ENCODE data around the gene KLK3. TPM values are rescaled to one million over a fixed set of nuclear protein-coding genes. Genes with fewer than 3 reads are reported as not detected.
"Not testable (repeated sequence)": the region's sequence is repeated elsewhere in the genome, so short reads cannot be mapped to it uniquely, and the experiment has no call there.

KLK3 gene
- total RNA-seq, result not detected in 2 replicates

GRCh38 chr19:50854636-50855410 lies at the start of gene KLK3:
Gene KLK3 (plus strand): TSS chr19:50854915. CDS start chr19:50854956, 41 bp downstream.
- no peak within 1 kb of the TSS for H3K4me3 ChIP-seq (ENCODE audit: low read depth, low read length)
- H3K36me3 ChIP-seq (ENCODE audit: control insufficient read depth, insufficient read depth, low read length), result no peaks in the 10 kb centered on the region
- H3K27me3 ChIP-seq (ENCODE audit: control insufficient read depth, insufficient read depth, low read length), result no peaks in the 10 kb centered on the region
- no peak for TF ChIP-seq CTCF (IDR thresholded peaks at IDR 0.05; ENCODE audit: insufficient read depth, low read length, poor library complexity, severe bottlenecking)
- no peak for DNase-seq (ENCODE audit: low read depth)

GRCh38 chr19:50808856-50809255 lies 45.9 kb upstream of the KLK3 start:
- no peak for DNase-seq (ENCODE audit: low read depth)
- no peak overlapping the region for H3K4me3 ChIP-seq (ENCODE audit: low read depth, low read length)
- TF ChIP-seq CTCF (IDR thresholded peaks at IDR 0.05; ENCODE audit: insufficient read depth, low read length, poor library complexity, severe bottlenecking), result no peak
- H3K27me3 ChIP-seq (ENCODE audit: control insufficient read depth, insufficient read depth, low read length), result no peaks in the 10 kb centered on the region
- no peaks in the 10 kb centered on the region for H3K36me3 ChIP-seq (ENCODE audit: control insufficient read depth, insufficient read depth, low read length)

- not testable (repeated sequence) for H3K27me3 ChIP-seq (ENCODE audit: control insufficient read depth, insufficient read depth, low read length); H3K36me3 ChIP-seq (ENCODE audit: control insufficient read depth, insufficient read depth, low read length); DNase-seq (ENCODE audit: low read depth); H3K4me3 ChIP-seq (ENCODE audit: low read depth, low read length)
Measured at GRCh38 chr19:50811622-50812238, 43.0 kb upstream of the KLK3 start.

- Histone ChIP-seq H3K27me3 (ENCODE audit: control insufficient read depth, insufficient read depth, low read length) (peaks cover 5% of the 10 kb centered on the region), H3K4me3 (ENCODE audit: low read depth, low read length) (no peak overlapping the region), H3K36me3 (ENCODE audit: control insufficient read depth, insufficient read depth, low read length) (no peaks in the 10 kb centered on the region)
- DNase-seq (ENCODE audit: low read depth), result no peak
- TF ChIP-seq CTCF (IDR thresholded peaks at IDR 0.05; ENCODE audit: insufficient read depth, low read length, poor library complexity, severe bottlenecking), result no peak
Measured at GRCh38 chr19:50812474-50812873, 42.2 kb upstream of the KLK3 start.

GRCh38 chr19:50814883-50815282 lies 39.8 kb upstream of the KLK3 start:
- TF ChIP-seq CTCF (IDR thresholded peaks at IDR 0.05; ENCODE audit: insufficient read depth, low read length, poor library complexity, severe bottlenecking), result no peak
- no peak for DNase-seq (ENCODE audit: low read depth)
- no peak overlapping the region for H3K4me3 ChIP-seq (ENCODE audit: low read depth, low read length)
- peaks cover 28% of the 10 kb centered on the region for H3K27me3 ChIP-seq (ENCODE audit: control insufficient read depth, insufficient read depth, low read length)
- no peaks in the 10 kb centered on the region for H3K36me3 ChIP-seq (ENCODE audit: control insufficient read depth, insufficient read depth, low read length)

- no peak for TF ChIP-seq CTCF (IDR thresholded peaks at IDR 0.05; ENCODE audit: insufficient read depth, low read length, poor library complexity, severe bottlenecking)
- no peaks in the 10 kb centered on the region for H3K36me3 ChIP-seq (ENCODE audit: control insufficient read depth, insufficient read depth, low read length)
- peaks cover 32% of the 10 kb centered on the region for H3K27me3 ChIP-seq (ENCODE audit: control insufficient read depth, insufficient read depth, low read length)
- no peak for DNase-seq (ENCODE audit: low read depth)
- no peak overlapping the region for H3K4me3 ChIP-seq (ENCODE audit: low read depth, low read length)
Measured at GRCh38 chr19:50815439-50815838, 39.3 kb upstream of the KLK3 start.

Measured in kidney epithelial cell (primary cell).